Melanocyte of skin (primary cell): ENCODE results near the gene ZNF146. TPM values are rescaled to one million over a fixed set of nuclear protein-coding genes. Genes with fewer than 3 reads are reported as not detected.

ENCODE experiments used
- small RNA-seq, 2 donors: library from RNA; depleted of rRNA; stranded (forward); fragments of <200 nt; gene quantifications; one replicate each; pipeline ENCODE3, GENCODE V24; 2012
- total RNA-seq, 2 donors: library from RNA; depleted of rRNA; stranded (reverse); fragments of >200 nt; gene quantifications; 2 replicates each; pipeline ENCODE4 v1.2.3, GENCODE V29; 2012

ZNF146 gene
- total RNA-seq, result 10 to 100 TPM; 38.2 to 49.6 TPM

DNA sequence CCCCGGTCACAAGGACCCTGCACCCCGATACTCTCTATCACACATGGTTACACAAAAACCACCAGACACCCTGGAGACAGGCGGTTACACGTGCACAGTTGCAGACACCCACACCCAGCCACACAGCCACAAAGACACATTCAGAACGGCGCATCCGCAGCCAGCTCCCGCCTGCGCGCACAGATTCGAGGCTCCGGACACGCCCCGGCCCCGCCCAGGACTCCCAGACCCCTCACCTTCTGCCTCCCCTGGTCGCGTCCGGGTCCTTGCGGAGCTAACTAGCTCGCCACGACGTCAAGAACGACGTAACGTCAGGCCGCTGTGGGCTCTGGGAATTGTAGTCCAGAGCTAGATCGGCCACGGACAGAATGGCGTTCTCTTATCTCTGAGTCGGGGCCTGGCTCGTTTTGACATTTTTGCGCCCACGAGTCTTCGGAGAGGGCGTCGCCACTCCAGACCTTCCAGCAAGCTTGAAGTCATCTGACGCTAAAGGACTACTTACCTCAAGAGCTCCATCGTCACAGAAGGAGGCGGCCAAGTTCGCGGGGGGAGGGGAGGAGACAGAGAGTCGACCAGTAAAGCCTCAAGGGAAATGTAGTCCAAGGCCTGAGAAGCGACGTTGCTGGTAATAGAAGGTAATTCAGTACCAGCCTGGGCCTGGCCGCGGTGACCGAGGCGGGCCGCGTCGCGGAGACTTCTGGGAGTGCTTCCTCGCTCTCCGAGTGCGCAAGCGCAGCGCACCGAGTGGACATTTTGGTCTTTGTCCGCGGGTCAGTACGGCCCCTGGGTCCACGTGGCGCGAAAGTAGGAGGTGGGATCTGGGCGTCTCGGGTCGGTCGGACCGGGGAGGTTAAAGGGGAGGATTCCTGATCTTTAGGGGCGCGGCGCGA, at the start of gene ZNF146, which contains the start of gene ZNF565:
Gene ZNF146 (plus strand): TSS at position 721 of the 890 bp plus-strand sequence. CDS start 21,335 bp downstream, outside the sequence.
Gene ZNF565 (minus strand): TSS at position 280 of the 890 bp plus-strand sequence. CDS start 12,680 bp downstream, outside the sequence.

Small RNA genes within 50 kb of the gene (small RNA-seq; reads per million reads assigned to genes)
- 0 reads per million in 2 donors for gene RF00019

Other genes starting within 250 kb of the ZNF146 start
- gene SDHAF1, start 219.9 kb upstream of the ZNF146 start, total RNA-seq, result 10 to 100 TPM in 1 of 2 donors, 1 to 10 TPM in 1; 9.6 to 20.6 TPM
- under 1 TPM in 1 of 2 donors, not detected in 1; under 0.01 TPM for gene SYNE4, start 206.3 kb upstream of the ZNF146 start, total RNA-seq
- gene ALKBH6, start 200.9 kb upstream of the ZNF146 start, total RNA-seq, result 10 to 100 TPM; 28.6 to 29.0 TPM
- gene CLIP3, start 182.2 kb upstream of the ZNF146 start, total RNA-seq, result 1 to 10 TPM; 2.0 to 3.1 TPM
- 1 to 10 TPM; 2.7 to 4.1 TPM for gene THAP8, start 160.8 kb upstream of the ZNF146 start, total RNA-seq
- gene WDR62, start 160.2 kb upstream of the ZNF146 start, total RNA-seq, result 10 to 100 TPM in 1 of 2 donors, 1 to 10 TPM in 1; 6.2 to 16.3 TPM
- gene OVOL3, start 104.0 kb upstream of the ZNF146 start, total RNA-seq, result not detected
- gene POLR2I, start 100.2 kb upstream of the ZNF146 start, total RNA-seq, result 10 to 100 TPM; 37.5 to 72.3 TPM
- gene TBCB, start 99.6 kb upstream of the ZNF146 start, total RNA-seq, result 100 to 1,000 TPM; 123 to 168 TPM
- gene CAPNS1, start 75.0 kb upstream of the ZNF146 start, total RNA-seq, result 100 to 1,000 TPM; 255 to 283 TPM
- 1 to 10 TPM in 1 of 2 donors, under 1 TPM in 1; 0.33 to 2.1 TPM for gene COX7A1, start 62.7 kb upstream of the ZNF146 start, total RNA-seq
- 1 to 10 TPM; 1.7 to 2.1 TPM for gene ZNF565, start 441 bp upstream of the ZNF146 start, total RNA-seq
- gene ZFP14, start 164.1 kb downstream of the ZNF146 start, total RNA-seq, result 1 to 10 TPM; 3.0 to 3.1 TPM
- gene ZFP82, start 203.5 kb downstream of the ZNF146 start, total RNA-seq, result 1 to 10 TPM; 2.4 to 6.7 TPM